OCI-LY7 (cell line): Measurements from ENCODE around the gene ZNF462.

Experiments
- CTCF ChIP-seq: fragments of 200-600 bp; sonication (generic); conservative IDR thresholded peaks from 2 replicates; pipeline ENCODE4 v1.5.1; 2014; ENCODE audit warnings: mild to moderate bottlenecking, antibody characterized with exemption, low read length, moderate library complexity, mixed read lengths
- EZH2phosphoT487 ChIP-seq: fragments of 200-600 bp; sonication (generic); IDR thresholded peaks from 2 replicates; pipeline ENCODE4 v1.6.1; 2018; ENCODE audit warnings: low read depth, borderline replicate concordance, mild to moderate bottlenecking, mixed run types, antibody characterized with exemption, low read length, moderate library complexity, mixed read lengths

- TF ChIP-seq CTCF, result no peak
- no peak for TF ChIP-seq EZH2phosphoT487
Observed at GRCh38 chr9:106880081-106880480, 17.1 kb downstream of the ZNF462 start.
